CD8-positive, alpha-beta memory T cell (primary cell): ENCODE measurements around the gene GGTA1. TPM values are rescaled to one million over a fixed set of nuclear protein-coding genes. Genes with fewer than 3 reads are reported as not detected.
"Not testable (repeated sequence)": the region's sequence is repeated elsewhere in the genome, so short reads cannot be mapped to it uniquely, and the experiment has no call there.

Experiments
- CTCF ChIA-PET: fragments of 350-600 bp; sonication (Branson Sonifier 250); formaldehyde crosslinking; loops from one replicate; lab custom pipeline; 2021; ENCODE audit warnings: antibody characterized with exemption; lab: Charles Lee
- POLR2A ChIA-PET: fragments of 350-600 bp; sonication (Branson Sonifier 250); formaldehyde crosslinking; loops from one replicate; lab custom pipeline; 2021; ENCODE audit warnings: antibody characterized with exemption; lab: Charles Lee
- DNase-seq, 5 donors: peaks; one replicate each; pipeline versions ENCODE4 v3.0.0 to v3.0.0-alpha.2; 2020 to 2022; ENCODE audit warnings: mixed read lengths in 1 of 5
- H3K27ac ChIP-seq: one replicate; pipeline ENCODE4 v1.7.0; 2013; ENCODE audit warnings: low read depth, mild to moderate bottlenecking, low read length, moderate library complexity
- H3K27me3 ChIP-seq: 2 replicates; pipeline ENCODE4 v1.7.0; 2013; ENCODE audit warnings: low read length, mild to moderate bottlenecking; ENCODE audit not compliant: insufficient read depth, poor library complexity, severe bottlenecking
- H3K36me3 ChIP-seq: 2 replicates; pipeline ENCODE4 v1.7.0; 2013; ENCODE audit warnings: mild to moderate bottlenecking, low read length, moderate library complexity; ENCODE audit not compliant: insufficient read depth
- H3K4me1 ChIP-seq: 2 replicates; pipeline ENCODE4 v1.7.0; 2013; ENCODE audit warnings: mild to moderate bottlenecking, low read length, moderate library complexity; ENCODE audit not compliant: insufficient read depth
- H3K4me3 ChIP-seq: 2 replicates; pipeline ENCODE4 v1.7.0; 2013; ENCODE audit warnings: mild to moderate bottlenecking, low read length
- H3K9me3 ChIP-seq: 2 replicates; pipeline ENCODE4 v1.7.0; 2013; ENCODE audit warnings: mild to moderate bottlenecking, low read length
- H3K27ac Mint-ChIP-seq, 8 donors: one replicate each; pipeline ENCODE4 v1.8.0; 2020 to 2021; ENCODE audit warnings: mixed read lengths in 8 of 8, mild to moderate bottlenecking in 6 of 8, inconsistent platforms in 3 of 8, moderate library complexity in 3 of 8
- H3K27me3 Mint-ChIP-seq, 2 donors: one replicate each; pipeline ENCODE4 v1.8.0; 2020 to 2021; ENCODE audit warnings: mixed read lengths in 2 of 2, mild to moderate bottlenecking in 1 of 2, moderate library complexity in 1 of 2
- H3K36me3 Mint-ChIP-seq, 3 donors: one replicate each; pipeline ENCODE4 v1.8.0; 2020 to 2021; ENCODE audit warnings: mixed read lengths in 3 of 3, inconsistent platforms in 1 of 3, mild to moderate bottlenecking in 1 of 3
- H3K4me1 Mint-ChIP-seq, 3 donors: one replicate each; pipeline ENCODE4 v1.8.0; 2020 to 2021; ENCODE audit warnings: mixed read lengths in 3 of 3, inconsistent platforms in 1 of 3, mild to moderate bottlenecking in 1 of 3
- H3K4me3 Mint-ChIP-seq, 7 donors: one replicate each; pipeline ENCODE4 v1.8.0; 2020 to 2021; ENCODE audit warnings: mixed read lengths in 7 of 7, mild to moderate bottlenecking in 6 of 7, moderate library complexity in 4 of 7, inconsistent platforms in 2 of 7
- H3K9me3 Mint-ChIP-seq, 5 donors: one replicate each; pipeline ENCODE4 v1.8.0; 2020 to 2022; ENCODE audit warnings: mixed read lengths in 5 of 5, mild to moderate bottlenecking in 3 of 5, moderate library complexity in 2 of 5, inconsistent platforms in 1 of 5
- polyA plus RNA-seq: library from polyadenylated mRNA; unstranded; fragments of 300-500 nt; fragmentation: Illumina TruSeq; gene quantifications from one replicate; pipeline ENCODE4 v1.2.3, GENCODE V29; 2021
- total RNA-seq, 2 experiments: library from RNA; stranded (reverse); gene quantifications; one replicate each; pipeline ENCODE4 v1.2.3, GENCODE V29; 2021

The GGTA1 gene
- total and polyA plus RNA-seq, 3 experiments from 2014 or later: not detected

DNA sequence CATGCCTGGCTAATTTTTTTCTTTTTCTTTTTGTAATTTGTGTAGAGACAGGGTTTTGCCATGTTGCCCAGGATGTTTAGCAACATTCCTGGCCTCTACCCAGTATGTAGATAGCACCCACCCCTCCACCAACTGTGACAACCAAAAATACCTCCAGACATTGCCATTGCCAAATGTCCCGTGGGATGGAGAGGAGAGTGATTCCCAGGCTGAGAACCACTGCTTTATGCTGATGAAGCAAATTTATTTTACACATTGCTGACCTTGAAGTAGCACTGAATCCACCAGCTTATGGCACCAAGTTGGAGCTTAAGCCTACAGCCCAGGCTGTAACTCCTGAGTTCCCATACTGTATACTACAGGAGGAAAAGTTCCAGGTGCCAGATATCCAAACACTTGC is 58.5 kb downstream of the GGTA1 start:
- Mint-ChIP-seq H3K27ac (no peak overlapping the region), H3K36me3 (no peaks in the 10 kb centered on the region), H3K4me3 (no peak overlapping the region), H3K9me3 (no peaks in the 10 kb centered on the region), H3K4me1 (no peaks in the 10 kb centered on the region), H3K27me3 (peaks cover 16 to 25% of the 10 kb centered on the region in 2 donors)
- no peaks in the 10 kb centered on the region for H3K4me1 ChIP-seq
- no peaks in the 10 kb centered on the region for H3K27me3 ChIP-seq
- no peaks in the 10 kb centered on the region for H3K9me3 ChIP-seq
- no peak for DNase-seq
- H3K27ac ChIP-seq: no peak overlapping the region
- ChIA-PET CTCF (interaction anchor here (1.2 kb wide), 1 partner anchor 8 kb away, joined by 3 read pairs; no protein-coding TSS in a partner anchor), POLR2A (no interaction called here)
- H3K36me3 ChIP-seq: no peaks in the 10 kb centered on the region
- no peak overlapping the region for H3K4me3 ChIP-seq

DNA sequence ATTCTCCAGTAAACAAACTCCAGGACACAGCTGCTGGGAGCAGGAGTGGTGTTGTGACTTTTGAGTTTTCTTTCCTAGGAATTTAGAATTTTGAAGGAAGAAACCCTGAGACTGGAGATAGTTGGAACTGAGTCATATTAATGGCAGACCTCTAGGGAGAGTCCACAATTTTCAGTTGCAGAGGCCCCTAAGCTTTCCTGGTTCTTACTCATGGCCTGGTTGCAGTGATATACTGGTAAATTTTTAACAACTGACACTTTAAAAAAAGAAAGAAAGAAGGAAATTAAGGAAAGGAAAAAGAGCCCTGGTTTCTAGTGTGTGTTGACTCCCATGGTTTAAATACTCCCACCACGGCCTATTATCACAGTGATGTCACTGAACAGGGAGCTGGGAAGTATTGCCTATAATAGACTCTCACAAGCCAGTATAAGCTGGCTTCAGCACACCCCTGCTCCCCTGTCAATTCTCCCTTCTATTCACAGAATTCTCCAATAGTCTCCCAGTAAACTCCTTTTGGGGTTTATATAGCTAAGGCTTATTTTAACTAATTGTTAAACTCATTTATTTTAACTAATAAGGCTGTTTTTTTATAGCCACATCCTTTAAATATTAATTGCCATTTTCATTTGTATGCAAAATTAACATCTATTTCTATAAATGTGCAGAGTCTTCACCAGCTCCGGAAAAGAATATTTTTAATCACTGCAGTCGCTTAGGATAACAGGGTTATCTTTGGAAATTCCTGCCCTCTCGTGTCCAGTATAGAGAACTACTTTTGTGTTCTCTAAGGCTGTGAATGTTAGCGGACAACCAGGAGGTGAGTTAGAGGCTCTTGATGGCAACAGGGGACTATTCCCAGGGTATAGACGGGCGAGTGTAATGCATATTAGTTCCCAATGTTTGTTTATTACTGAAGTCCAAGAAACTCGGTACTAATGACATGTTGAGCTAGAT is 59.7 kb downstream of the GGTA1 start:
- Mint-ChIP-seq H3K27ac (no peak overlapping the region), H3K9me3 (no peaks in the 10 kb centered on the region), H3K4me3 (no peak overlapping the region), H3K4me1 (no peaks in the 10 kb centered on the region), H3K27me3 (peaks cover 19 to 37% of the 10 kb centered on the region in 2 donors), H3K36me3 (no peaks in the 10 kb centered on the region)
- ChIA-PET POLR2A (no interaction called here), CTCF (interaction anchor here (1.2 to 1.6 kb wide), 2 partner anchors 9 to 16 kb away, joined by 3 to 4 read pairs; no protein-coding TSS in a partner anchor)
- Histone ChIP-seq H3K9me3 (no peaks in the 10 kb centered on the region), H3K4me3 (no peak overlapping the region), H3K27me3 (no peaks in the 10 kb centered on the region), H3K4me1 (no peaks in the 10 kb centered on the region), H3K27ac (no peak overlapping the region), H3K36me3 (no peaks in the 10 kb centered on the region)
- DNase-seq: no peak

DNA sequence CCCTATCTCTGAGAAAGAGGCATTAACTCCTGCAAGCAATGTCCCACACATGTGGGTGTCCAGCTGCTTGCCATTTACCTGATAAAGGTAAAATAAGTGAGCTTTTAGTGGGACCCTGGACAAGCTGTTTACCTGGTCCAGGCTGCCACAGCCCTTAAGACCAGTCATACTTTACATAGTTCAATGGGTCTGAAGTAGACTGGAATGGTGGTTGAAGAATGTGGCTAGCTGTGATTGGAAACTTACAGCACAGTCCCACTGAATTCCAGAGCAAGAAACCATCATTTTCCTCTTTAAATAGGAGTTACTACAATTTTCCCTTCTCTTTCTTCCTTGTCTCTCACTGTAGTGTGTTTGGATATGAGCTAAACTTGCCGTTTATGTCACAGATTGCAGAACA is 60.6 kb downstream of the GGTA1 start:
- Mint-ChIP-seq H3K36me3 (no peaks in the 10 kb centered on the region), H3K4me1 (no peaks in the 10 kb centered on the region), H3K4me3 (no peak overlapping the region), H3K27me3 (peaks cover 17 to 40% of the 10 kb centered on the region in 2 donors), H3K27ac (no peak overlapping the region), H3K9me3 (no peaks in the 10 kb centered on the region)
- Histone ChIP-seq H3K4me3 (no peak overlapping the region), H3K27ac (no peak overlapping the region), H3K36me3 (no peaks in the 10 kb centered on the region), H3K4me1 (no peaks in the 10 kb centered on the region), H3K27me3 (no peaks in the 10 kb centered on the region), H3K9me3 (no peaks in the 10 kb centered on the region)
- POLR2A ChIA-PET: interaction anchor here (0.6 kb wide), 1 partner anchor 719 kb away, joined by 3 read pairs; no protein-coding TSS in a partner anchor
- CTCF ChIA-PET: interaction anchor here (1.6 kb wide), 1 partner anchor 17 kb away, joined by 4 read pairs; no protein-coding TSS in a partner anchor
- no peak for DNase-seq

DNA sequence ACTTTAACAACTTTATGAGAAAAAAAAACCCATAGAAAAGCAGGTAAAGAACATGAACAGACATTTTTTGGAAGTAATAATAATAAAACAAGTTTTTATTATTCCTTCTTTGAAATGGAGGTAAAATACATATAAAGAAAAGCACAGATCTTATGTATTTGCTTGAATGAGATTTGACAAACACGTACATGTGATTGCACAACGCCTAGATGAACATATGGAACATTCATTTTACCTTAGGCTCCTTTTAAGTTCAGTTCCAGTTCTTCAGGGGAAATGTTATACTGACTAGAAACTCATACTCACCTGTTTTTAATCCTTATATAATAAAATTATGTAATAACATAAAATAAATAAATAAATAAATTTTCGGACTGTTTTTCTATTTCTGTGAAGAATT is 61.8 kb downstream of the GGTA1 start:
- Histone ChIP-seq H3K36me3 (no peaks in the 10 kb centered on the region), H3K9me3 (no peaks in the 10 kb centered on the region), H3K4me3 (no peak overlapping the region), H3K27me3 (no peaks in the 10 kb centered on the region), H3K4me1 (no peaks in the 10 kb centered on the region), H3K27ac (no peak overlapping the region)
- H3K9me3 Mint-ChIP-seq: no peaks in the 10 kb centered on the region
- CTCF ChIA-PET: no interaction called here
- POLR2A ChIA-PET: no interaction called here
- H3K27ac Mint-ChIP-seq: no peak overlapping the region
- no peak for DNase-seq
- H3K4me3 Mint-ChIP-seq: no peak overlapping the region
- H3K36me3 Mint-ChIP-seq: no peaks in the 10 kb centered on the region
- peaks cover 13 to 41% of the 10 kb centered on the region in 2 donors for H3K27me3 Mint-ChIP-seq
- H3K4me1 Mint-ChIP-seq: no peaks in the 10 kb centered on the region

DNA sequence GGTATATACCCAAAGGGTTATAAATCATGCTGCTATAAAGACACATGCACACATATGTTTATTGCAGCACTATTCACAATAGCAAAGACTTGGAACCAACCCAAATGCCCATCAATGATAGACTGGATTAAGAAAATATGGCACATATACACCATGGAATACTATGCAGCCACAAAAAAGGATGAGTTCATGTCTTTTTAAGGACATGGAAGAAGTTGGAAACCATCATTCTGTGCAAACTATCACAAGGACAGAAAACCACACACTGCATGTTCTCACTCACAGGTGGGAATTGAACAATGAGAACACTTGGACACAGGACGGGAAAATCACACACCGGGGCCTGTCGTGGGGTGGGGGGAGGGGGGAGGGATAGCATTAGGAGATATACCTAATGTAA is 62.6 kb downstream of the GGTA1 start:
- H3K4me3 Mint-ChIP-seq, H3K9me3 Mint-ChIP-seq, DNase-seq, H3K36me3 Mint-ChIP-seq, H3K27ac Mint-ChIP-seq, H3K27ac ChIP-seq, CTCF ChIA-PET, H3K4me1 ChIP-seq, H3K27me3 ChIP-seq, H3K4me3 ChIP-seq, POLR2A ChIA-PET, H3K9me3 ChIP-seq, H3K36me3 ChIP-seq, H3K4me1 Mint-ChIP-seq: not testable (repeated sequence)
- H3K27me3 Mint-ChIP-seq: peaks cover 13 to 39% of the 10 kb centered on the region in 2 donors

DNA sequence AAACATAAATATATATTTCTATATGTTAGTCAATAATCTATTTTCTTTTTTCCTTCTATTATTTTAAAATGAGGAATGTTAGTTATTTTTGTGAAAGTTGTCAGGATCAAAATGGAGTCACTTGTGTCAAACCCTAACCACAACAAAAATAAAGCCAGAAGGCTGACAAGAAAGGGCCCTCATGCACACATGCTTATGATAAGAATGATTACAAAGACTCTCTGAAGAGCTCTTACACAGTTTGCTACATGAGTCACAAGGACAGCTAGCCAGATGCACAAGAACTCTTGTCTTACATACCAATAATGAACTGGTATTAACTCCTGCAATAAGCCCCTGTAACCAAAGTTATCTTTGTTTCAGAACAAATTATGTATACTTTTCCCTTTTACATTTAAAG is 64.7 kb downstream of the GGTA1 start:
- H3K9me3 Mint-ChIP-seq: no peaks in the 10 kb centered on the region
- Histone ChIP-seq H3K27ac (no peak overlapping the region), H3K4me1 (no peaks in the 10 kb centered on the region), H3K27me3 (no peaks in the 10 kb centered on the region), H3K4me3 (no peak overlapping the region), H3K36me3 (no peaks in the 10 kb centered on the region), H3K9me3 (no peaks in the 10 kb centered on the region)
- H3K27me3 Mint-ChIP-seq: peaks cover 13 to 29% of the 10 kb centered on the region in 2 donors
- no peak overlapping the region for H3K4me3 Mint-ChIP-seq
- no peaks in the 10 kb centered on the region for H3K36me3 Mint-ChIP-seq
- no peak overlapping the region for H3K27ac Mint-ChIP-seq
- H3K4me1 Mint-ChIP-seq: no peaks in the 10 kb centered on the region
- CTCF ChIA-PET: no interaction called here
- POLR2A ChIA-PET: no interaction called here
- no peak for DNase-seq

DNA sequence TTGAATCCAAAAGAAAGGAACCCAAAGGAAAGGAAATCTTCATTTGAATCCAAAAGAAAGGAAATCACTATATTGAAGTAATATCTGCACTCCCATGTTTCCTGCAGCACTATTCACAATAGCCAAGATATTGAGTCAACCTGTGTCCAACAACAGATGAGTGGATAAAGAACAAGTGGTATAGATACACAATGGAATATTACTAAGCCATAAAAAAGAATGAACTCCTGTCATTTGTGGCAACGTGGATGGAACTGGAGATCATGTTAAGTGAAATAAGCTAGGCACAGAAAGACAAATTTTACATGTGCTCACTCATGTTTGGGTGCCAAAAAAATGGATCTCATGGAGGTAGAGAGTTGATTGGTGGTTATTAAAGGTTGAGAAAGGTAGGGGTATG is 71.7 kb downstream of the GGTA1 start:
- CTCF ChIA-PET: no interaction called here

DNA sequence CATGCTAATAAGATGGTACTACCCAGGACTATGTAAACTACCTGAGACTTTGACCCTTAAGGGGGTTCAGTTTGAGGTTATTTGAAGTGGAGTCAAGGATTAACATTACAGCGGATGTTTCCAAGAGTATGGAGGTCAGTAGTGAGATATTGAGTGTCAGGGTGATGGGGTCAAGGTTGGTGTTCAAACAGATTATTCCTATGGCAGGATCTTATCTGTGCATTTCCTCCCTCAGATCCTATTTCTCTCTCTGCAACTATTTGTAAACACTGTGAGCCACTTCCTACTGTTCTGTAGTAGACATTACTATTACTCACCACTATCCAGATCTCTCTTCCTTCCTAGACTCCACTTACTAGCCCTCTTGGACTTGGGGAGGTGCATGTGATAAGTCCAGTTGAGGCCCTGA is 75.6 kb downstream of the GGTA1 start:
- no peaks in the 10 kb centered on the region for H3K4me1 ChIP-seq
- CTCF ChIA-PET: no interaction called here
- peaks cover 0 to 20% (median 2%) of the 10 kb centered on the region in 3 donors for H3K36me3 Mint-ChIP-seq
- H3K27ac ChIP-seq: no peak overlapping the region
- peaks cover 26 to 55% of the 10 kb centered on the region in 2 donors for H3K27me3 Mint-ChIP-seq
- no peaks in the 10 kb centered on the region for H3K36me3 ChIP-seq
- H3K27me3 ChIP-seq: no peaks in the 10 kb centered on the region
- H3K27ac Mint-ChIP-seq: no peak overlapping the region
- H3K9me3 Mint-ChIP-seq: peaks cover 2 to 5% (median 5%) of the 10 kb centered on the region in 5 donors
- H3K4me3 Mint-ChIP-seq: no peak overlapping the region
- POLR2A ChIA-PET: no interaction called here
- no peaks in the 10 kb centered on the region for H3K4me1 Mint-ChIP-seq
- no peak for DNase-seq
- H3K4me3 ChIP-seq: no peak overlapping the region
- H3K9me3 ChIP-seq: no peaks in the 10 kb centered on the region

More for the DNA sequence above, 71.7 kb downstream of the GGTA1 start:
- Histone ChIP-seq H3K27me3 (no peaks in the 10 kb centered on the region), H3K4me3 (no peak overlapping the region), H3K4me1 (no peaks in the 10 kb centered on the region), H3K27ac (no peak overlapping the region), H3K9me3 (no peaks in the 10 kb centered on the region), H3K36me3 (no peaks in the 10 kb centered on the region)
- Mint-ChIP-seq H3K4me3 (no peak overlapping the region), H3K9me3 (peaks cover 0 to 5% (median 5%) of the 10 kb centered on the region in 5 donors), H3K36me3 (peaks cover 0 to 3% (median 2%) of the 10 kb centered on the region in 3 donors), H3K27me3 (peaks cover 18 to 36% of the 10 kb centered on the region in 2 donors), H3K4me1 (no peaks in the 10 kb centered on the region), H3K27ac (no peak overlapping the region)
- POLR2A ChIA-PET: no interaction called here
- DNase-seq: no peak
